NCI-H460 (cell line): ENCODE measurements around the gene MDH1B. TPM values are rescaled to one million over a fixed set of nuclear protein-coding genes. Genes with fewer than 3 reads are reported as not detected.
"Not testable (repeated sequence)": the region's sequence is repeated elsewhere in the genome, so short reads cannot be mapped to it uniquely, and the experiment has no call there.

Source experiments
- DNase-seq: peaks from one replicate; pipeline ENCODE4 v3.0.0-alpha.2; 2016; ENCODE audit warnings: low read depth; ENCODE audit errors: extremely low read depth
- total RNA-seq: library from RNA; depleted of rRNA; stranded (reverse); fragments of >200 nt; shearing (Covaris generic); gene quantifications from 2 replicates; pipeline ENCODE4 v1.2.3, GENCODE V29; 2014

MDH1B gene
- total RNA-seq, 1 experiment from 2014 or later = 0.64 TPM

GRCh38 chr2:206774871-206775270, 9.7 kb upstream of the MDH1B start:
- DNase-seq = no peak

GRCh38 chr2:206766057-206766930, 1.2 kb upstream of the MDH1B start:
- DNase-seq = no peak

GRCh38 chr2:206764673-206765241, 371 bp downstream of the MDH1B start:
- DNase-seq = no peak

- DNase-seq = no peak
These were observed 8.3 kb downstream of the MDH1B start for GRCh38 chr2:206756816-206757215.

GRCh38 chr2:206740800-206741199, 24.3 kb downstream of the MDH1B start:
- no peak for DNase-seq

- DNase-seq = no peak
These were observed 25.9 kb downstream of the MDH1B start for GRCh38 chr2:206739271-206739670.

GRCh38 chr2:206736935-206737334, 28.2 kb downstream of the MDH1B start:
- DNase-seq = no peak

GRCh38 chr2:206733341-206733740, 31.8 kb downstream of the MDH1B start:
- DNase-seq = no peak

- no peak for DNase-seq
These were observed 36.6 kb downstream of the MDH1B start for GRCh38 chr2:206728277-206729199.

GRCh38 chr2:206727287-206727686, 37.8 kb downstream of the MDH1B start:
- DNase-seq = no peak

- no peak for DNase-seq
These were observed 41.8 kb downstream of the MDH1B start for GRCh38 chr2:206723288-206723687.

GRCh38 chr2:206721256-206721920, 43.7 kb downstream of the MDH1B start:
- DNase-seq = no peak

GRCh38 chr2:206718296-206718695, 46.8 kb downstream of the MDH1B start, which contains the start of gene DYTN:
TSS of gene DYTN (minus strand) at chr2:206718396. CDS start at chr2:206718279, 117 bp downstream.
- no peak for DNase-seq

- no peak for DNase-seq
These were observed 48.5 kb downstream of the MDH1B start for GRCh38 chr2:206716623-206717022.

- not testable (repeated sequence) for DNase-seq
These were observed 49.9 kb downstream of the MDH1B start for GRCh38 chr2:206715183-206715582.

- DNase-seq = no peak
These were observed 51.4 kb downstream of the MDH1B start for GRCh38 chr2:206713746-206714145.

GRCh38 chr2:206708286-206708685, 56.8 kb downstream of the MDH1B start:
- DNase-seq = no peak

GRCh38 chr2:206707164-206707701, 57.9 kb downstream of the MDH1B start:
- no peak for DNase-seq

- DNase-seq = no peak
These were observed 63.0 kb downstream of the MDH1B start for GRCh38 chr2:206701952-206702605.

- DNase-seq = no peak
These were observed 65.0 kb downstream of the MDH1B start for GRCh38 chr2:206700156-206700555.
